NK-92 (cell line): Measurements from ENCODE around the gene FAM124B.

ENCODE experiments used
- DNase-seq: peaks from one replicate; lab custom pipeline; 2025; ENCODE audit not compliant: unreplicated experiment; lab: John Stamatoyannopoulos, UW

Gene FAM124B

GRCh38 chr2:224347176-224348051, 54.5 kb downstream of the FAM124B start:
- no peak for DNase-seq

- DNase-seq: no peak
Measured at GRCh38 chr2:224345492-224345891, 56.4 kb downstream of the FAM124B start.

GRCh38 chr2:224343226-224343625, 58.7 kb downstream of the FAM124B start:
- DNase-seq: no peak

- DNase-seq: no peak
Measured at GRCh38 chr2:224335991-224336390, 65.9 kb downstream of the FAM124B start.

GRCh38 chr2:224334726-224335125, 67.2 kb downstream of the FAM124B start:
- no peak for DNase-seq

- DNase-seq: no peak
Measured at GRCh38 chr2:224333726-224334482, 68.0 kb downstream of the FAM124B start.

GRCh38 chr2:224331698-224332097, 70.2 kb downstream of the FAM124B start:
- no peak for DNase-seq

- no peak for DNase-seq
Measured at GRCh38 chr2:224328798-224329197, 73.1 kb downstream of the FAM124B start.
